Epidermal melanocyte (primary cell): ENCODE measurements around the gene PFN2.
"Not testable (repeated sequence)": the region's sequence is repeated elsewhere in the genome, so short reads cannot be mapped to it uniquely, and the experiment has no call there.

Experiments used
- DNase-seq: peaks from one replicate; pipeline ENCODE4 v3.0.0; 2011; ENCODE audit warnings: low spot score; ENCODE audit not compliant: insufficient read length

The PFN2 gene

DNA sequence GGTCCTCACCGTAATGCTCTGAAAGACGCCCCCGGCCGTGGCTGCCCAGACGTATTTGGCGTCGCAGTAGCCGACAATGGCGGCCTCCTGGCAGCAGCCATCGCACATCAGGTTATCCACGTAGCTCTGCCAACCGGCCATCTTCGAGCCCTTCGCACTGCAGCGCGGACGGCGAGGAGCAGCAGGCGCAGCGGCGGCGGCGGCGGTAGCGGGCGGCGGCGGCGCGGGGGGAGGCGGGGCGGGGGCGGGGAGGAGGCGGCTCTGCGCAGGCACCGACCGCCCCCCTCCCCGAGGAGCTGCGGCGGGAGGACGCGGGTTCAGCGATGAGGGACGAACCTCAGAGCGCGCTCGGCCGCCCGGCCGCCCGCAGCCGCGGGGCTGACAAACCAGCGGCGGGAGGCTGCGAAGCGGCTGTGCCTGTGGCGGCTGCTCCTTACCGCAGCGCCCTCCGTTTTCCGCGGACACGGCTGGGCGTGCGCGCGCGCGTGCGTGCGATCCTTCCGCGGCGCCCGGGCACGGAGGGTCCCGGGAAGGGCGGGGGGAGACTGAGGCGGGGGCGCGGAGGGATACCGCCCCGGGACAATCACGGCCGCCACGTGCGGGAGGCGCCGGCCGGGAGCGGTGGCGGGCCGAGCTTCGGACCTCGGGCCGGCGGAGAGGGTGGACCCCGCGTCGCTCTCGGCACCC lies at the start of gene PFN2:
Gene PFN2, minus strand, starts transcription at position 180 of the 687 bp plus-strand sequence. Its CDS starts 39 bp downstream, at position 141.
- DNase-seq = peak; percentile 28

- no peak for DNase-seq
Observed at GRCh38 chr3:150015901-150016300, 45.2 kb upstream of the PFN2 start.

- no peak for DNase-seq
Observed at GRCh38 chr3:150014782-150015181, 44.1 kb upstream of the PFN2 start.

- DNase-seq = no peak
Observed at GRCh38 chr3:150013801-150014200, 43.1 kb upstream of the PFN2 start.

- DNase-seq = no peak
Observed at GRCh38 chr3:150006794-150007193, 36.1 kb upstream of the PFN2 start.

DNA sequence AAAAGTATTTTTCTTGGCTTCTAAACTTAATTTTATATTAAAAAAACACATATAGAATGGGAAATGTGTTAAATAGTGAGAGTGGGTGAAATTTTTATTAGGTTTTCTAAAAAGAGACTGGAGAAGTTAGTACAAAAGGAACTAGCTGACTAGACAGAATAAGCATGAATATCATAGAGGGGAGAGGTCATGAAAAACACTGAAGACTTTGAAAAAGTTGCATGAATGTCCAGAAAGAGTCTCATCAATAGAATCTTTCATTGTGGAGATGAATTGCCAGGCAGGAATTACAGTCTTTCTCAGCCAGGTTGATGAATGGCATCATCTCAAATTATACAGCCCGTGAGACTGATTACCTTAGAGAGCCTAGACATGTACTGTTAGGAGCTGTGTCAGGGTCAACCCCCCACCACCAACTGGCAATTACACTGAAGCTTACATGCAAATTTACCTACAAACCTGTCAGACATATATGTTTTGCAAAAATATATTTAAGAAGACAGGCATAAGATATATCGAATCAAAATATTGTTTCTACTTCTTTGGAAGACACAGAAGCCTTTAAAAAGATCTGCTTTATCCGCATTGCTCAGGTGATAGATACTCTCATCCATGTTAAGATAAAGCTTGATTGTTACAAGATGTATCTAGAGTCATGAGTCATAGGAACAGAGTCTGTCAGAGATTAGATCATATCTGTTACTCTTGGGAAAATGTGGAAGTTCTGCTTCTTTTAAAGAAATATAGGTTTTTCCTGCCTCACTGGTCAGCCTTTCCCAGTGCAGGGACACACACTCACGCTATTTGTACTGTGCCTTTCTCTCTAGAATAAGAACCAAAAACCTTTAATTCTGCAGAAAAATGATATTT lies 34.8 kb upstream of the PFN2 start:
- no peak for DNase-seq

GRCh38 chr3:150000641-150001040 lies 29.9 kb upstream of the PFN2 start:
- DNase-seq = no peak

DNA sequence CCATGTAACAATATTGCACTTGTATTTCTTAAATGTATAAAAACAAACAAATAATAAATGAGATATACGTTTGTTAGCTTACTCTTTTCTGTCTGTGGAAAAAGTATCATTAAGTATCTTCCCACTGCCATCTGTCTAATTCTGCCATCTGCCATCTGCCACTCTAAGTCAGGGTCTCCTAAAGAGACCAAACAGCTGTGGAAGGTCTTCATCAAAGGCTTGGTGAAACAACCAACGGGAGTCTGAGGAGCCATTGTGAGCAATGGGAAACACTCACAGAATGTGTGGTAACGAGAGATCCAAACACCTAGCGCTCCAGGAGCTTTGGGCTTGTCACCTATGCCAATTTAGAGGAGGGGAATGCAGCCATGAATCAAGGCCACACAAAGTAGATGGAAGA lies 28.7 kb upstream of the PFN2 start:
- no peak for DNase-seq

DNA sequence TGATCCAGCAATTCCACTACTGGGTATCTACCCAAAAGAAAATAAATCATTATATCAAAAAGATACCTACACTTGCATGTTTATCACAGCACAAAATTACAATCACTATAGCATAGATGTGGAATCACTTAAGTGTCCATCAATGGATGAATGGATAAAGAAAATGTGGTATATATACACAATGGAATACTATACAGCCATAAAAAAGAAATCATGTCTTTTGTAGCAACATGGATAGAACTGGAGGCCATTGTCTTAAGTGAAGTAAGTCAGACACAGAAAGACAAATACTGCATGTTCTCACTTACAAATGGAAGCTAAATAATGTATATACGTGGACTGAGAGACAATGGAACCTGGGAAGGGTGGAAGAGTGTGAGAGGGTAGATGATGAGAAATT lies 28.3 kb upstream of the PFN2 start:
- no peak for DNase-seq

DNA sequence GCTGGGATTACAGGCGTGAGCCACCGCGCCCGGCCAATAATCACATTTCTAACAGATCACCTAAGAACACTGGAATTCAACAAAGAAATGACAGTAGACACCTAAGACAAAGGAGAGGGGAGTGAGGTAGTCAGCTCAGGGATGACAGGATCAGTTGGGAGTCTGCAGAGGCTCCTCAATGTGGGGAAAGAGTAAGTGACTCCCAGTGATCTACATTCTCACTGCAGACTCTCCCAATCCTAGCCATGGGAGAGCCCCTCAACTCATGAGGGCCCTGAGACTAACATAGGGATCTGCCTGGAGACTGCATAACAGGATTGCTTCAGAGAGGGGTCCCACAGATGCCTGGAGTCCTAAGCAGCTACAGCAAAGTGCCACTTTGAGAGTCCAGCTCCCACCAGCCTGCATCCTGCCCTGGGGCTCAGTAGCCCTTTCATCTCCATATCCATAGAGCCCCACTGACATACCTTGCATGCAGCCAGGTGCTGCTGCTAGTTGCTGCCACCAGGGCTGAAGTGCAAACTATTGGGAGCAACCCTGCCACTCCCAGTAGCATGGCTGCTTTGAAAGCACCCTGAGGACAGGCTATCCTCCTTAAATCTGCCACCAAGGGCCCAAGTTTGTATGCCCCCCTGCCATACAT lies 21.8 kb upstream of the PFN2 start:
- DNase-seq = no peak

GRCh38 chr3:149990423-149990948 lies 19.8 kb upstream of the PFN2 start:
- DNase-seq = no peak

GRCh38 chr3:149989307-149989706 lies 18.6 kb upstream of the PFN2 start:
- DNase-seq = no peak

DNA sequence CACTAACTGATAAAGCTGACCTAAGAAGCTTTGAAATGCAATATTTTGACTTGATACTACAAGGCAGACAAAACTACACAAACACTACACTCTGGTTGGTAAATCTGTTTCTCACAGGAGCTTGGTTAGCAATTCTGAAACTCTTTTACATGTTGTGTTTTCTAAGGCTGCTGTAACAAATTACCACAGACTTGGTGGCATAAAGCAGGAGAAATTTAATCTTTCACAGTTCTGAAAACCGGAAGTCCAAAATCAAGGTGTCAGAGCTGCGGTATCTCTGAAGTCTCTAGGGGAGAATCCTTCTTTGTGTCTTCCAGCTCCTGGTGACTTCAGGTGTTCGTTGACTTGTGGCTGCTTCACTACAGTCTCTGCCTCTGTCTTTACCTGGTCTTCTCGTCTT lies 12.9 kb upstream of the PFN2 start:
- DNase-seq = no peak

- not testable (repeated sequence) for DNase-seq
Observed at GRCh38 chr3:149983053-149983452, 12.4 kb upstream of the PFN2 start.

DNA sequence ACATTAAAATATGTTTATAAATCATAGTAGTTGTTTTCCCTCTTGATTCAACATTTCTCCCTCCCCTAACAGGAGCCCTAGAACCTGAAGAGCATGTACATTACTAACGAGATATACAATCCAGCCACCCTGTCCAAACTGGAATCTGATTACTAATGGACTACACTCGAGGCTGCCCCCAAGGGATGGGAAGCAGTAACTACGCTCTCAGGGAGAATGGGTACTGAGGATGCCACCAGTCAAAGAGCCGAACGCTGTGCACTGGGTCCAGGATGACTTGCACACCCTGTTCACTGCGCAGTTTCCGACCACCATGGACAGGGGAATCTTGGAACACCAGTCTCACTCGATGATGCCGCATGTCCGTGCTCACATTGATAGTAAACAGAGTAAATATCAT lies 11.3 kb upstream of the PFN2 start:
- not testable (repeated sequence) for DNase-seq

- DNase-seq = no peak
Observed at GRCh38 chr3:149977386-149977785, 6.7 kb upstream of the PFN2 start.

DNA sequence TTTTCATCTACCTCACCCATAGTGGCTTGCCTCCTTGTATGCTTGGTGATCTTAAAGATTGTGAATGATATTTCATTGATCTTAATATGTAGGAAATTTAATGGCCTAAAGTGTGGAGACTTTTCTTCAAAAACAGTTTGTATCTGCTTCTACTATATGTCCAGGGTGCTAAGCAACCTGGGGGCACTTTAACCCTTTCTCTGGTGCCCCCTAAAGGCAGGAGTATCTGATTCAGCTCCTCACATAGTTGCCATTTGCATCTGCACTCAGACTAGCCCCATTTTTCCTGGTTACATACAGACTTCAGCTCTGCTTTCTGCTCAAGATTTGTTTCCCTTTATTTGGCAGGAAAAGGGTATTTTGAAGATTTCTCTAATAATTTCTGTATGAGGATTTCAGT lies 5.2 kb upstream of the PFN2 start:
- DNase-seq = no peak

DNA sequence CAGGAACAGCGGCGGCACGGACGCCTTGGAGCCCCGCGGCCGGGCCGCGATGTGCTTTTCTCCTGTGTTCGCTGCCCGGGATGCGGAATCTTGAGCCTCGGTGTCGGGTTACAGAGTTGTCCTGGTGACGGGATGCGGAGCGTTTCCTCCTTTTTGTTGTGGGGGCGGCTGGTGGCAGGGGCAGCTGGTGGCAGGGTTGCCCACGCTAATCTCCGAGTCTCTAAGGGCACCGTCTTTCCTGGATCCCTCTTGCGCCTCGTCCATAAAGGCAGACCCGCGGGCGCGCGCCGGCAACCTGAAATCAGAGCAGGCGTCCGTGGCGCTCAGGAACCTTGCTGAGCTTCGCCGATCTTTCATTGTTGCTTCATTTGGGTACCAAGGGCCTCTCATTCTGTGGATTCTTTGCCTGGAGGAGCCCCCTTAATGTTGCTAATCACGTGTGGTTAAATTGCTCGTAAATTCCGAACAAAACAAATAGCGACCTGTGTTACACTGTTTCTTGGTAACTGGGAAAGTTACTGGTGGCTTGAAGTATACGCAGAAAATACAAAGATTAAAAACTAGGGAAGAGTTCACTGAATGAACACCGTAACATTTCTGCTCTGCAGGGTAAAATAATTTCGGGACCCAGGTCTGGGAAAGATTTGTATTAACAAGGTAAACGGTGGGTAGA lies 844 bp upstream of the PFN2 start:
- peak; percentile 28 for DNase-seq

GRCh38 chr3:149969940-149970715 lies 567 bp downstream of the PFN2 start:
- DNase-seq = peak; percentile 38

GRCh38 chr3:149969110-149969939 lies 1.4 kb downstream of the PFN2 start:
- DNase-seq = peak; percentile 41
